ENCODE measurements around the gene IFFO2.
"Not testable (repeated sequence)": the region's sequence is repeated elsewhere in the genome, so short reads cannot be mapped to it uniquely, and the experiment has no call there.

IFFO2 gene

DNA sequence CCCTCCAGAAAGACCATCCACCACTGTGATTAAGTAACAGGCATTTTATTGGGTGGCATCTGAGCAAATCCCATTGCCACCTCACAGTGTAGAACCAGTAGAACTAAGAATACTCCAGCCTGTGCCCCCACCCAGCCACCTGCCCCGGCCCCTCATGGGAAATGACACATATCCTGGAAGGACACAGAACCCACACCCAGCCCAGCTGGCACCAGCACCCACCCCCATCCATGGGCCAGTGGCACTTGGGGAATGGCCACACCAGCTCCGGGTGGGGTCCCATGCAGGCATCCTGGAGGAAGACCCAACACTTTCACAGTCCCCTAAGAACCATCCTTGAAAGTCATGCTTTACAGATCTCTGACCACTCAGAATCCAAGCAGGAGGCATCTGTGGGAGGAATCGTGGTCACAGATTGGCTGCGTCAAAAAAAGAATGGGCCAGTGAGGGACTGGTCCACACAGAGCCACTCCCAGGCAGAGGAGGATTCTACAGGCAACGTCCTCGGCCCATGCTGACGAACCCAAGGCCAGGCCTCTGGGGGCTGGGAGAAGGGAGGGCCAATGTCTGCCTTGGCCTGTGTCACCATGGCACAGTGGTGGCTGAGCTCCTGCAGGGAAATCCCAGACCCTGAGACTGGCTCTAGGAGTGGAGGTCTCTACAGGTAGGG, 84.9 kb downstream of the IFFO2 start:
- no peak for DNase-seq

DNA sequence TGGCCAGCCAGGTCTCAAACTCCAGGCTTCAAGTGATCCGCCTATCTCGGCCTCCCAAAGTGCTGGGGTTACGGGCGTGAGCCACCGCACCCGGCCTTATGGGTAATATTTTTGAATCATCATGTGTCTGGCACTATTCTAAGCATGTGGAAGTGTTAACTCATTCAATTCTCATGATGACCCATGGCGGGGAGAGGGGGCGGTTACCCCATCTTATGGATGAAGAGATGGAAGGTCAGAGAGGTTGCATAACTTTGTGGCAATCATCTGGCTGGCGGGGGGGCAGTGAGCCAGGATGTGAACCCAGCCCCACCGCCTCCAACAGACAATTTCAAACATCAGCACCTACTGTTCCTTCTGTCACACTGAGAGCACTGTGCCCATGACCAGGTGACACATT, 85.5 kb downstream of the IFFO2 start:
- DNase-seq: no peak

DNA sequence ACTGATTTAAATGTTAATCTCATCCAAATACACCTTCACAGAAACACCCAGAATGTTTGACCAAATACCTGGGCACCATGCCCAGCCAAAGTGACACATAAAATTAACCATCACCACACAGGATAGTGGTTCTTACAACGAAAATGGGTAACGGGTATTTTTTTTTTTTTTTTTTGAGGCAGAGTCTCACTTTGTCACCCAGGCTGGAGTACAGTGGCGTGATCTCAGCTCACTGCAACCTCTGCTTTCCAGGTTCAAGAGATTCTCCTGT, 85.9 kb downstream of the IFFO2 start:
- DNase-seq: not testable (repeated sequence)

DNA sequence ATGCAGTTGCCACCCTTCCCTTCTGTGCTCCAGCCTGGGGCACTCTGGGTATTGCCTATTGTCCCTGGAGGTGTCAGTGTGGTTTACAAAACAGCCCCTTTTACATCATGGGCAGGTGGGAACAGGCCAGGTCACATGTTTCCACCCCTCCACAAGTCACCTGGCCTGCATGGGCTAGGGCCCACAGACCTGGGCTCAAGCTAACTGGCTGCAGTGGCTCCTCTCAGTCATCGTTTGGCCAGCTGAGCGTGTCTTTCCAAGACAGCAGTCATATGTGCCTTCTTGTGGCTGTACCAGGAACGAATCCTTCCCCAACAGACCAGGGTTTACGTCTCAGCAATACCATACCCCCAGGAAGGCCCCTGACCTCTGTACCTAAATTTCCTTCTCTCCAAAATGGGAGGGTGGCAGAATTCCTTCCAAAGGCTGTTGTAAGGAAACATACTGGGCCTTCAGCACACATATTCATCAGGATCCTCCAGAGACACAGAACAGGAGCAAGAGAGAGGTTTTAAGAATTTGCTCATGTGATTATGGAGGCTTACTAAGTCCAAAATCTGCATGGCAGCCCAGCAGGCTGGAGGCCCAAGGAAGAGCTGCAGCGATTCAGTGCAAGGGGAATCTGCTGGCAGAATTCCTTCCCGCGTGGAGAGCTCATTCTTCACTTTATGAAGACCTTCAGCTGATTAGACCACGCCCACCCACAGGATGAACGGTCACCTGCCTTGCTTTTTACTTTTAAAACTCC, 86.5 kb downstream of the IFFO2 start:
- no peak for DNase-seq

DNA sequence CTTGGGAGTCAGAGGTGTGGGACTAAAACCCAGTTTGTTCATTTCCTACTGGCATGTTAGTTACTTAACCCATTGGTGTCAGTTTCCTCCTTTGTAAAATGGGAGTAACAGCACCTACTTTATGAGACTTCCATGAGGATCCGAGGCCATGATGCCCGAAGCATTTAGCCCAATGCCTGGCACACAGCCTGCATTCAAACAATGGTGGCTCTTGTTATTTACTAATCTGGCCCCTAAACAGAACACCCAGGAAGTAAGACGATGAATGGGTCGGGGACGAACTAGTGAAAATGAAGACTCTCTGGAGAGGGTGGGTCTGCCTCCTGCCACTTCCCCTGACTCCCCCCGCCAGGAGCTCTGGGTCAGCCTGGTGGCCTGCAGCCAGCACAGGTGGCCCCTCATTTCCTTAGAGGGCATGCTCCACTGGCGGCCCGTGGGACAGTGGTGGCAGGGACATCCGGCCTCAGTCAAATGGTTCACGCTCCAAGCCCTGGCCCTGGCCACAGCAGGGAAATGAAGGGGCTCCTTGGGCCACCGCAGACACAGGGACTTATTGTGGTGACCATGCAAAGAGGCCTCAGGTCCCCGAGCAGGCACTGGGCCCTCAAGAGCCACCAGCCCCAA, 87.6 kb downstream of the IFFO2 start:
- no peak for DNase-seq

DNA sequence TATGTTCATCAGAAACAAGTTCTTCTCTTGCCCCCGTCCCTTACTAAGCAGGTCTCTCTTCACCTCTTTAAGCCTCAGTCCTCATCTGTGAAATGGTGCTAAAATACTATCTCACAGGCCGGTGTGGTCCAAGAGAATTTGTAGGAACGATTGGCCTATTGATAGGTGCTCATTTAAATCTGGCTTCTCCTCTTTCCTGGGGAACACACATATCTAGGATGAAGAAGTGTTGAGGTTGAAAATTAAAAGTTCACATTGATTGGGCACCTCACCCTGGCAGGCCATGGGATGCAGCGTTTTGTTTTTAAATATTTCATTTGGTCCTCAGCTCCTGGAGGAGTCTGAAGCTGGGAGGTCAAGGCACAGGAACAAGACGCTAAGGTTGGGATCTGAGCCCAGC, 88.1 kb downstream of the IFFO2 start:
- no peak for DNase-seq

DNA sequence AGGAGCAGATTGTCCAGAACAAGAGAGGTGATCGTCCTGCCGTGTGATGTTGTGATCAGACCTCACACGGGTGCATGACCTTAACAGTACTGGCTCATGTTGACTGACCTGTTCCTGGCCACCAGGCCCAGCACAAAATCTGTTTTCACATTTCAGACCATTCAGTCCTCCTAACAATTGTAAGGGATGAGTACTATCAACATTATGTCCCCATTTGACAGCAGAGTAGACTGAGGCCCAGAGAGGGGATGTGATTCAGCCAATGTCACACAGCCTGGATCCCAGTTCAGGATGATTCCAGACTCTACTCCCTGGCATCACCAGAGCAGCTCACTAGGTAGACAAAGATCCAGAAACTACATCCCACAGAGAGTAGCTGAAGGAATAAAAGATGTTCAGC, 89.6 kb downstream of the IFFO2 start:
- no peak for DNase-seq

DNA sequence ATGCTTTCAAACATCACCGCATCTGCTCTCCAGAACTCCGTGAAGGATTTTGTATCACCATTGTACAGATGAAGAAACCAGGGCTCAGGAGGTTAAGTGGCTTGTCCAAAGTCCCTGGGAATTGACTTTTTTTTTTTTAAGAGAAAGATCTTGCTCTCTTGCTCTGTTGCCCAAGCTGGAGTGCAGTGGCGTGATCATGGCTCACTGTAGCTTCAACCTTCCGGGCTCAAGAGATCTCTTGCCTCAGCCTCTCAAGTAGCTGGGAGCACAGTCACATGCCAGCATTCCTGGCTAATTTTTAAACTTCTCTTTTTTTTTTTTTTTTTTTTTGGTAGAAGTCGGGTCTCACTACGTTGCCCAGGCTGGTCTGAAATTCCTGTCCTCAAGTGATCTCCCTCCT, 90.2 kb downstream of the IFFO2 start:
- DNase-seq: no peak

DNA sequence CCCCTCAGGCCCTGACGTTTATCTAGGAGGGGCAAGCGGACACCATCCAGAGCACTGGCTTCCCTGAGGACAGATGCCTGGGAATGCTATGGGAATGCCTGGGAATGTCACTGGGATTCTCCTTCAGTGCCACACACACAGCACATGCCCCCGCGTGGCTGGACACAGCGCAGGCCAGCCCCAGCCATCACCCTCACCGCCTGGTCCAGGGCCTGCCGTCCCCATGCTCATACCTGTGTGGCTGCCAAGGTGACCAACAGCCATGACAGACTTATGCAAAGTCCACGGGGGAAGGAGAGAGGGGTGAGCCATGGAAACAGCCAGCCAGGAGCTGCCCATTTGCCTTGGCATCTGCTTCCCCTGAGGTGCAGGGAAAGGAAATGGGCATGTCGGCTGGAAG, 91.3 kb downstream of the IFFO2 start:
- DNase-seq: no peak

DNA sequence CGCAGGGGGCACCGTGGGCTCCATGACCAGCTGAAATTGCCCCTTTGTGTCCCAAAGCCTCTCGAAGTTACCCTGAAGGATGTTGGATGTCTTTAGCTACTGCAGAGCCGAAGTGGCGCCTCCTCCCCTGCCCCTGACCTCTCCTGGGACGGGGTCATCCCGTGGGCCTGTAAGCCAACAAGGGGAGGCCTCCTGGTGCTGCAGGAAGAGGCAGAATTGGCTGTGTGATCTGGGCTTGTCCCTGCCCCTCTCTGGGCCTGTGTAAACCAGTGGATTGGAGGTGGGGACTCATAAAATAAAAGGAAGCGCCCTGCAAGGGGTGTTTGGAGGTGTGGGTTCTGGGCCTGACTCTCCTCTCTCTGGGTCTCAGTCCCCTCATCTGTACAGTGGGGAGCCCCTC, 94.9 kb downstream of the IFFO2 start:
- no peak for DNase-seq

DNA sequence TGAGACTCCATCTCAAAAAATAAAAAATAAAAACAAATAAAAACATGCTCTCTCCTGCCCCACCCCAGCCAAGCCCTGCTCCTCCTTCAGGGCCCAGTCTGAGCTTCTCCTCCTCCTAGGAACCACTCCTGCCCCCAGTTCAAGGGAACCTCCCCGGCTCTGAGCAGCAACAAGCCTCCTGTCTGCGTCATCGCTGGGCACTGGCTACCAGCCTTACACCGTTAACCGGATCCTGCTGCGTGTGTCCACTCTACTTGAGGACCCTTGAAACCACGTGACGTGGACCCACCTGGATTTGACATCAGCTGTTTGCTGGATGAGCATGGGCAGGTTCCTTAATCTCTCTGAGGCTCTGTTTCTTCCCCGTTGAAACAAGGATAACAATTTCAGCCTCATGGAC, 95.4 kb downstream of the IFFO2 start:
- DNase-seq: no peak

DNA sequence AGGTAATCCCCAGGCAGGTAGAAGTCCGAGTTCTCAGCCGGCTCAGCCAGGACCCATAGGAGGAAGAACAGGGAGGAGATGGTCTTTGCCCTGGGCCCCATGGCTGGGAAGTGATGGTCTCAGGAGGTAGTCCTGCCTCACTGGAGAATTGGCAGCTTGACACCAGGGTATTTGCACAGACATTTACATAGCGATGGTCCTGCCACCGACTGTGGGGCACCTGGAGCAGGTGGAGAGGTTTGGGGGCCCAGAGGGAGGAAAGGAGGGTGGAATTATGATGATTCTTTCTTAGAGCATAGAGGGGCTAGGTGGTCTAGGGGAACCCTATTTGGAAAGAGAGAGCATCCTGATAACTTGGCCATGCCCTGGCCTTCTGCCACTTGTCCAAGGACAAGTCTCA, 96.9 kb downstream of the IFFO2 start, which contains the start of gene TAS1R2:
Gene TAS1R2, minus strand, starts transcription at position 101 of the 400 bp plus-strand sequence. Its CDS starts 0 bp downstream, at position 101.
- DNase-seq: no peak

DNA sequence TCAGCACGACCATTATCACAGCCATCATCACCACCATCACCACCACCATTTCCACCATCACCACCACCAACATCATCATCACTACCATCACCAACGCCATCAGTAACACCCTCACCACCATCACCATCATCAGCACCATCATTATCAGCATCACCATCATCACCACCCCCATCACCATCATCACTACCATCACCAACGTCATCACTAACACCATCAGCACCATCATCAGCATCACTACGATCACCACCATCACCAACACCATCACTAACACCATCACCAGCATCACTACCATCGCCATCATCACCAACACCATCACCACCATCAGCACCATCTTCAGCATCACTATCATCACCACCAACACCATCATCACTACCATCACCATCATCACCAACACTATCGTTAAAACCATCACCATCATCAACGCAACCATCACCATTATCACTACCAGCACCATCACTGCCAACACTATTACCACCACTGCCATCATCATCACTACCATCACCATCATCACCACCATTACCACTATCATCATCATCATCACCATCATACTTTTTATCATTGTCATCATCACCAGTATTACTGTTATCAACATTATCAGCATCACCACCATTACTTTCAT, 98.3 kb downstream of the IFFO2 start:
- no peak for DNase-seq

DNA sequence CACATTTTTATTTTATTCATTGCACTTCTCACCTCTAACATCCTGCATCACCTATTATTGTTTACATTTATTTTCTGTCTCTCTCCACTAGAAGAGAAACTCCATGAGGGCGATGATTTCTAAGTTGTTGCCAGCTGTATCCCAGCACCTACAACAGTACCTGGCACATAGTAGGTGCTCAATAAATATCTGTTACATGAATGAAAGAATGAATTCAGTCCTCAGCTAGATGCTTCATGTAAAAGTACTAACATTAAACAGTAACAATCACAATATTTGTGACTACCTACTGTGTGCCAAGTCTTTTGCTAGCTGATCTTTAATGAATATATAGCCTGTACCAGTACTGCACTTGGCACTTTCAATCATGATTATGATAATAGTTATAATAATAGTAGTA, 100.0 kb downstream of the IFFO2 start:
- DNase-seq: no peak

DNA sequence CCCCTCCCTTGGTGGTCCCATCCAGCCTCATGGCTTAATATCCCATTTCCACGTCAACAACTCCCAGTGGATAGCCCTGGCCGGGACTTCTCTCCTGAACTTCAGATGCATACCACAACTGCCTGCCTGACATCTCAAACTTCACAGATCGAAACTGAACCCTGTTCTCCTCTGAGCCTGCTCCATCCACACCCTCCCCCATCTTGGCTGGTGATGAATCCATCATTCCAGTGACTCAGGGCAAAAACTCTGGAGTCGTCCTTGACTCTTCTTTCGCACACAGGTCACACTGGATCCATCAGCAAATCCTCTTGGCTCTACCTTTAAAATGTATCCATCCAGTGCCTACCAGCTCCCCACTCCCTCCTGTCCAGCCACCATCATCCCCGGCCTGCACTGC, 100.9 kb downstream of the IFFO2 start:
- DNase-seq: no peak

DNA sequence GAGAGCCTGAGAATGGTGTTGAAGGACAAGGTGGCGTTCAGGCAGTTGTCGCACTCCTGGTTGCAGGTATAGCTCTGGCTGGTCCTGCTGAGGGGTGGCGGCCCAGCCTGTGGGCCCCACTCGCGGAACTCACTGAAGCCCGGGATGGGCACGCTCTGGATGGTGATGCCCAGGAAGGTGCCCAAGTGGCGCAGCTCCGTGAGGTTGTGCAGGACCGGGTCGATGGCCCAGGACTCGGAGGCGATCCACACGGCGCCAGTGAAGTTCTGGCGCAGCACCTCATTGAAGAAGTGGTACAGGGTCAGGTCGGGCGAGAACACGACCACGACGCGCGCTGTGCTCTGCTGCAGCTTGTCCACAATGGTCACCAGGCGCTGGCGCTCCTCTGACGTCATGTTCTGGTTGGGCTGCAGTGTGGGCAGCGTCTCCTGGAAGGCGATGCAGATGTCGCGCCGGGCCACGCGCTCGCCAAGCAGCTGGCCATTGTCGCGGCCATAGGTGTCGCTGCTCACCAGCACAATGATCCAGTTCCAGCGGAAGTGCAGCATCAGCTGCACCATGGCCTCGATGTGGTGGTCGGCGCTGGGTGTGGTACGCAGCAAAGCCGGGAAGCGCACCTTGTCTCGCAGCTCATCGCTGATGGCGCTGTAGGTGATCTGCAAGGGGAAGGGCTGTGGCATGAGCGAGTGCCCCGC, 102.0 kb downstream of the IFFO2 start:
- no peak for DNase-seq

All from stimulated activated naive CD4-positive, alpha-beta T cell treated with Interleukin-2 at 50 U/mL for 16 hours (primary cell).